MG63 (cell line): ENCODE results near the gene TMEM123. TPM values are rescaled to one million over a fixed set of nuclear protein-coding genes. Genes with fewer than 3 reads are reported as not detected.
"Not testable (repeated sequence)": the region's sequence is repeated elsewhere in the genome, so short reads cannot be mapped to it uniquely, and the experiment has no call there.

Experiments
- DNase-seq: peaks from one replicate; pipeline ENCODE4 v3.0.0-alpha.2; 2020
- H3K27me3 ChIP-seq: fragments of 250-450 bp; sonication (Bioruptor Pico); 2 replicates; pipeline ENCODE4 v1.5.1; 2020; ENCODE audit warnings: mild to moderate bottlenecking, moderate library complexity
- H3K36me3 ChIP-seq: fragments of 250-450 bp; sonication (Bioruptor Pico); 2 replicates; pipeline ENCODE4 v1.5.1; 2020; ENCODE audit warnings: mild to moderate bottlenecking, moderate library complexity
- H3K4me3 ChIP-seq: fragments of 250-450 bp; sonication (Bioruptor Pico); 2 replicates; pipeline ENCODE4 v1.5.1; 2020; ENCODE audit warnings: mild to moderate bottlenecking, moderate library complexity
- H3K9me3 ChIP-seq: fragments of 250-450 bp; sonication (Bioruptor Pico); 2 replicates; pipeline ENCODE4 v1.5.1; 2020; ENCODE audit warnings: mild to moderate bottlenecking, moderate library complexity
- total RNA-seq: library from RNA; depleted of rRNA; stranded (reverse); fragments of >200 nt; shearing (Covaris generic); gene quantifications from 2 replicates; pipeline ENCODE4 v1.2.3, GENCODE V29; 2014; ENCODE audit warnings: low replicate concordance

Gene TMEM123
- total RNA-seq, 1 experiment from 2014 or later, result 70.8 TPM

GRCh38 chr11:102378818-102379217 lies 73.7 kb downstream of the TMEM123 start:
- no peaks in the 10 kb centered on the region for H3K9me3 ChIP-seq
- peaks cover 38% of the 10 kb centered on the region for H3K36me3 ChIP-seq
- DNase-seq, result no peak
- no peaks in the 10 kb centered on the region for H3K27me3 ChIP-seq
- no peak overlapping the region for H3K4me3 ChIP-seq

GRCh38 chr11:102377891-102378290 lies 74.7 kb downstream of the TMEM123 start:
- H3K36me3 ChIP-seq, result peaks cover 39% of the 10 kb centered on the region
- no peaks in the 10 kb centered on the region for H3K27me3 ChIP-seq
- H3K4me3 ChIP-seq, result no peak overlapping the region
- DNase-seq, result no peak
- no peaks in the 10 kb centered on the region for H3K9me3 ChIP-seq

DNA sequence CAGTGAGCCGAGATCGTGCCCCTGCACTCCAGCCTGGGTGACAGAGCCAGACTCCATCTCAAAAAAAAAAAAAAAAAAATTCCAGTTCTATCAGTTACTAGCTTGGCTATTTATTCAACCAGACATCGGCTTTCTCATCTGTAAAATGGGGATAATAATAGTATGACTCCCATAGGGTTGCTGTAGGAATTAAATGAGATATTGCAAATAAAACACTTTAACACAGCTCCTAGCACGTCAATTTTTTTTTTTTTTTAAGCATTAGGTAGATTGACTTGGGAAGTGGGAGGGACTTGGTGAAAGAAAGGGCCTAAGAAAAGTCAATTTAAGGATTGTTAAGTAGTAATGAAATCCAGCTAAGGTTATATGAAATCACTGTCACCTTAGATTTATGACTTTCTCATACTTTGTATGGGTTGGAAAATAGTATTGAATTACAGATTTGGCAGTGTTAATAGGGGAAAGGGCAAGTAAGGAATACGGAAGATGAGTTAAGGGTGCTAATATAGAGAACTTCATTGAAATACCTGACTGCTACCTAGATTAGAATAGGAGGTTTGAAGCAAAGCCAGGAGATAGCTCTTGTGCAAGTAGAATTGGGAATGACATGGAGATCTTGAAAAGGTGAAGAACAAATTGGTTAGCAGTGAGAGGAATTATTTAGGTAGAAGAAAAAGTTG lies 76.7 kb downstream of the TMEM123 start:
- no peak for DNase-seq
- no peaks in the 10 kb centered on the region for H3K9me3 ChIP-seq
- H3K4me3 ChIP-seq, result no peak overlapping the region
- no peaks in the 10 kb centered on the region for H3K27me3 ChIP-seq
- H3K36me3 ChIP-seq, result peaks cover 42% of the 10 kb centered on the region

DNA sequence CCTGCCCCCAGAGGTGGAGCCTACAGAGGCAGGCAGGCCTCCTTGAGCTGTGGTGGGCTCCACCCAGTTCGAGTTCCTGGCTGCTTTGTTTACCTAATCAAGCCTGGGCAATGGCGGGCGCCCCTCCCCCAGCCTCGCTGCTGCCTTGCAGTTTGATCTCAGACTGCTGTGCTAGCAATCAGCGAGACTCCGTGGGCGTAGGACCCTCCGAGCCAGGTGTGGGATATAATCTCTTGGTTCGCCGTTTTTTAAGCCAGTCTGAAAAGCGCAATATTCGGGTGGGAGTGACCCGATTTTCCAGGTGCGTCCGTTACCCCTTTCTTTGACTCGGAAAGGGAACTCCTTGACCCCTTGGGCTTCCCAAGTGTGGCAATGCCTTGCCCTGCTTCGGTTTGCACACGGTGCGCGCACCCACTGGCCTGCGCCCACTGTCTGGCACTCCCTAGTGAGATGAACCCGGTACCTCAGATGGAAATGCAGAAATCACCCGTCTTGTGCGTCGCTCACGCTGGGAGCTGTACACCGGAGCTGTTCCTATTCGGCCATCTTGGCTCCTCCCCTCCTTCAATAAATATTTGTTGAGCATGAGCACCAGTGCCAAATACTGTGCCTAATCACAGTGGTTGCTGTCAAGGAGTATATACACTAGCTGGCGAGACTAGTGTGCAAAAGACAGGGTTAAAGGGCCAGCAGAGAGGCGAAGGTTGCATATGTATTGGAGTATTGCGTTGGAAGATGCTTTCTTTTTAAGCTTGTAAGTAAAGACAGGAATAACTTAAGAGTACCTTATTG lies 77.7 kb downstream of the TMEM123 start:
- not testable (repeated sequence) for H3K27me3 ChIP-seq
- H3K36me3 ChIP-seq, result peaks cover 38% of the 10 kb centered on the region

GRCh38 chr11:102368472-102368871 lies 84.1 kb downstream of the TMEM123 start:
- peaks cover 46% of the 10 kb centered on the region for H3K36me3 ChIP-seq
- DNase-seq, result no peak

More for the DNA sequence above, 77.7 kb downstream of the TMEM123 start:
- not testable (repeated sequence) for H3K4me3 ChIP-seq, DNase-seq, H3K9me3 ChIP-seq

GRCh38 chr11:102367364-102367763 lies 85.2 kb downstream of the TMEM123 start:
- no peaks in the 10 kb centered on the region for H3K9me3 ChIP-seq
- H3K4me3 ChIP-seq, result no peak overlapping the region
- no peak for DNase-seq
- H3K27me3 ChIP-seq, result no peaks in the 10 kb centered on the region
- H3K36me3 ChIP-seq, result peaks cover 55% of the 10 kb centered on the region

More at GRCh38 chr11:102368472-102368871, 84.1 kb downstream of the TMEM123 start:
- no peaks in the 10 kb centered on the region for H3K27me3 ChIP-seq
- no peak overlapping the region for H3K4me3 ChIP-seq
- H3K9me3 ChIP-seq, result no peaks in the 10 kb centered on the region

DNA sequence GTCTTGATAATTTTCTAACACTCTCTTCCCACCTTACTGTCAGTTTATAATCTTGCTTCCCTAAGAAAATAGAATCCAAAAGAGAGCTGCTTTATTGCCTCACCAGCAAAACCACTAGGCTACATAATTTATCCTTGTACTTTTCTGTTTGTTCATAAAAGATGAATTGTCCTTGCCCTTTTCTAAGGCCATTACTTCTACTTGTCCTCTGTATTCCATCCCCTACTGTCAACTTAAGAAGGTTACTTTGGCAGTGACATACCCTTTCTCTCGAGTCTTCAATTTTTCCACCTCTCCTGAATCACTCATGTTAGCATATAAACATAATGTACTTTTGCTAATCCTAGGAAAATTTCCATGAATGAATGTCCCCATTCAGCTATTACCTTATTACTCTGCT lies 87.6 kb downstream of the TMEM123 start:
- Histone ChIP-seq H3K9me3 (no peaks in the 10 kb centered on the region), H3K27me3 (no peaks in the 10 kb centered on the region), H3K36me3 (peaks cover 58% of the 10 kb centered on the region), H3K4me3 (no peak overlapping the region)
- no peak for DNase-seq

GRCh38 chr11:102361086-102362031 lies 91.2 kb downstream of the TMEM123 start:
- H3K27me3 ChIP-seq, result no peaks in the 10 kb centered on the region

GRCh38 chr11:102360681-102361080 lies 91.9 kb downstream of the TMEM123 start:
- DNase-seq, result no peak
- H3K27me3 ChIP-seq, result no peaks in the 10 kb centered on the region
- peaks cover 5% of the 10 kb centered on the region for H3K9me3 ChIP-seq
- peaks cover 62% of the 10 kb centered on the region for H3K36me3 ChIP-seq
- no peak overlapping the region for H3K4me3 ChIP-seq

More at GRCh38 chr11:102361086-102362031, 91.2 kb downstream of the TMEM123 start:
- no peak for DNase-seq
- Histone ChIP-seq H3K36me3 (peaks cover 62% of the 10 kb centered on the region), H3K4me3 (no peak overlapping the region), H3K9me3 (peaks cover 5% of the 10 kb centered on the region)

GRCh38 chr11:102359372-102359771 lies 93.2 kb downstream of the TMEM123 start:
- Histone ChIP-seq H3K36me3 (peaks cover 62% of the 10 kb centered on the region), H3K9me3 (peaks cover 9% of the 10 kb centered on the region), H3K27me3 (no peaks in the 10 kb centered on the region), H3K4me3 (no peak overlapping the region)
- no peak for DNase-seq

GRCh38 chr11:102357116-102357515 lies 95.4 kb downstream of the TMEM123 start:
- H3K4me3 ChIP-seq, result no peak overlapping the region
- DNase-seq, result no peak
- H3K9me3 ChIP-seq, result peaks cover 9% of the 10 kb centered on the region
- H3K27me3 ChIP-seq, result no peaks in the 10 kb centered on the region
- H3K36me3 ChIP-seq, result peaks cover 51% of the 10 kb centered on the region

DNA sequence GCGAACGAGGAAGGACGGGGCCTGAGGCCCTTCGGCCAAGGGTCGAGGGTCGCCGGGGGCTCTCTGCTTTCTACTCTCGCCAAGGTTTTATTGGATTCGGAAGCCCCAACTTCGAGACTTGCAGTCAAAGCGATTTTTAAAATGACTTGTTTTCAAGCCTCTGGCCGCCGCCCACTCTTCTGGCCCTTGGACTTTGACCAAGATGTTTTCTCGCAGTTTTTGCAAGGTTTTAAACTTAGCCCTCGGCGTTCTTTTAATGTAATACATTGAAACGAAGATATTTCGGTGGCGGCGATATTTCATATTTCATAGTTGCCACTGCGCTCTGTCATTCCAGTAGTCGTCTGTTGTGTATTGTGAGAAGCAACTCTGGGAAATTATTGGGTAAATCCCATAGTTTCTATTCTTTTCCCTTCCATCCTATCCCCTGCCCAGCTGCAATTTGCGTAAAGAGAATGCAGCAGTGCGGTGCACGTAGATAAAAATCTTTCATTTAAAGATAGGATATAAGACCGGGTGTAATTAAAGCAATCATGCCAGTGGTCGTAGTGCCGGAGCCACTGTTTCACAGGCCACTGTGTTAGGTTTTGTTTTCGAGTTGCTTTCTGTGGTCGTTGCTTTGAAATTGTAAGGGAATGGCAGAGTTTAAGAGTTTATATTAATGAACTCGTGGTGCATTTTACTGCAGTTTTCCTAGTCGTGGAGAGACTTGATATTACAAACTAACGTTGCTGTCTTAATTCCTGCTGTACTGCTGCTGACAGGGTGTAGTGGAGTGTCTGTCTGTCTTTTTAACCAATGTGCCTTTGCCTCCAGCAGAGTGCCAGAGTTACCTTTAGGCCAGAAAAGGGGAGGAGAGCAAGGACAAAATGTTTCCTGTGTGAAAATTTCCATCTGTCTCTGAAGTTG lies 104.8 kb downstream of the TMEM123 start:
- DNase-seq, result no peak
- Histone ChIP-seq H3K9me3 (no peaks in the 10 kb centered on the region), H3K4me3 (peak overlapping the region; percentile 83), H3K36me3 (peaks cover 21% of the 10 kb centered on the region), H3K27me3 (no peaks in the 10 kb centered on the region)

DNA sequence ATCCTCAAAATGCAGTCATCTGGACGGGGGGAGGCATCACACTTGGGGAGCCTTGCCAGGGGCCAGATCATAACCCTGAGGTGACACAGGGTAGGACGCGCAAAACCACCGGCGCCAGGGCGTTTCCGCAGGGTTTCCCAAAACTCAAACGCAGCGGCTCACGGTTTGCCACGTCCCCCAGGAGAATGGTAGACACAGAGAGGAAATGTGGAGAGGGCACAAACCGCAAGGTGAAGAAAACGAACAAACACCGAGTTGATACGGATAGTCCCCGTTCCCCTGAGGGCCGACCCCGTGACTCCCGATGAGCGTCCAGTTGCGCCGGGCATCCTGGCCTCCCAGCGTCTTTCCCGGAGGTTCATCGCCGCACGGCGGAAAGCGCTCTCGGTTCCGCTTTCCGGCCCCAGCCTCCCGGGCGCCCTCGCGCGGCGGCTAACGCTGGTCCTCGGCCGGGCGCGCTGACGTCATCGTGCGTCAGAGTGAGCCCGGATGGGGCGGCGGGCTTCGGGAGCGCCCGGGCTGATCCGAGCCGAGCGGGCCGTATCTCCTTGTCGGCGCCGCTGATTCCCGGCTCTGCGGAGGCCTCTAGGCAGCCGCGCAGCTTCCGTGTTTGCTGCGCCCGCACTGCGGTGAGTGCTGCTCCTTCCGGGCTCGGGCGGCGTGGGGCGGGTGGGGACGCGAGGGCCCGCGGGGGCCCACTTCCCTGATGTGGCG lies 105.7 kb downstream of the TMEM123 start, which contains the start of gene BIRC2:
Gene BIRC2 (plus strand): TSS at position 467 of the 714 bp plus-strand sequence. CDS start 2,641 bp downstream, outside the sequence.
- Histone ChIP-seq H3K27me3 (no peaks in the 10 kb centered on the region), H3K36me3 (peaks cover 19% of the 10 kb centered on the region), H3K9me3 (no peaks in the 10 kb centered on the region), H3K4me3 (peak within 1 kb of the TSS; percentile 83)
- peak; percentile 94 for DNase-seq

DNA sequence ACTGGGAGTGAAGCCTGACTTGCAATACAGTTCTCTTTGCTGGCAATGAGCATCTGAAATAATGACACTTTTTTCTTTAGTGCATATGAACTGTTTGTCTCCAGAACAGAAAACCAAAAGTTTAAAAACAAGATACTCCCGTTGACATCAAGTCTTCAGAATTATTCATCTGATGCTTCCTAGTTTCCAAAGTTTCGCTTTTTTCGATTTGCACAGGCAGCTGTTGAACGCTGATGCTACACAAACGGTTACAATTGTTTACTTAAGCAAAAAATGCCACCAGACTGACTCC lies 106.2 kb downstream of the TMEM123 start:
- DNase-seq, result no peak

More for the DNA sequence above, 106.2 kb downstream of the TMEM123 start:
- Histone ChIP-seq H3K4me3 (peak overlapping the region; percentile 83), H3K27me3 (no peaks in the 10 kb centered on the region), H3K36me3 (peaks cover 19% of the 10 kb centered on the region), H3K9me3 (no peaks in the 10 kb centered on the region)
